Camera-type eye (tissue), 1 donor: Measurements from ENCODE around the gene OR4C13. TPM values are rescaled to one million over a fixed set of nuclear protein-coding genes. Genes with fewer than 3 reads are reported as not detected.

Experiments
- total RNA-seq: library from RNA; depleted of rRNA; stranded (reverse); fragments of >200 nt; gene quantifications from one replicate; pipeline ENCODE4 v1.2.3, GENCODE V29; 2014

Gene OR4C13
- total RNA-seq = not detected

DNA sequence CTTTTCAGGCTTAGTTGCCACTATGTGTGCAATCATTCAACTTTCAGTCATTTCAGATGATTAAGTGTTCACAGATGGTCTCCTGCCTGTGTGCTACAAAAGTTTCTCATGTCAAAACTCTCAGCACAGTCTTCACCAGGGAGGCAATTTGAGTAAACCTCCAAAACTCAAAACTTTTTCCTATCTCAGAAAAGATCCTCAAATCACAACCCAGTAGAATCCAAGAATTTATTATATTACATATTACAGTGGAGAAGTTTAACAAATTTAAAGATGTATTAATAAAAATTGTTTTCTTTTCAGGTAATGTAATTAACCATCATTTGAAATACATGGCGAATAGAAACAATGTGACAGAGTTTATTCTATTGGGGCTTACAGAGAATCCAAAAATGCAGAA is at the start of gene OR4C13:
OR4C13 (plus strand) TSS at position 301 of the 400 bp plus-strand sequence; CDS start at position 333, 32 bp downstream.

GRCh38 chr11:49982435-49982834 is 30.2 kb downstream of the OR4C13 start, which contains the start of gene OR4C12:
Gene OR4C12 (minus strand): TSS chr11:49982535. CDS start chr11:49982501, 34 bp downstream.

Other genes with a start within 250 kb of the OR4C13 start
- not detected for gene OR4C12, start 30.1 kb downstream of the OR4C13 start, total RNA-seq
- gene OR4C45, start 80.5 kb downstream of the OR4C13 start, total RNA-seq = not detected